IPS-20b (cell line): ENCODE results near the gene CETN3.
"Not testable (repeated sequence)": the region's sequence is repeated elsewhere in the genome, so short reads cannot be mapped to it uniquely, and the experiment has no call there.

Experiments
- H3K27ac ChIP-seq: one replicate; pipeline ENCODE4 v1.5.1; 2013; ENCODE audit warnings: low read length
- H3K27me3 ChIP-seq: 2 replicates; pipeline ENCODE4 v1.6.1; 2013; ENCODE audit warnings: mild to moderate bottlenecking, low read length, inconsistent platforms; ENCODE audit not compliant: insufficient read depth
- H3K36me3 ChIP-seq: 2 replicates; pipeline ENCODE4 v1.6.1; 2013; ENCODE audit warnings: low read depth, mild to moderate bottlenecking, inconsistent platforms, low read length, moderate library complexity; ENCODE audit not compliant: insufficient read depth
- H3K4me1 ChIP-seq: 2 replicates; pipeline ENCODE4 v1.6.1; 2013; ENCODE audit warnings: mild to moderate bottlenecking, control low read depth, inconsistent platforms, low read length, moderate library complexity; ENCODE audit not compliant: insufficient read depth
- H3K4me3 ChIP-seq: 2 replicates; pipeline ENCODE4 v1.5.1; 2013; ENCODE audit warnings: mild to moderate bottlenecking, low read length, inconsistent platforms
- H3K9ac ChIP-seq: 2 replicates; pipeline ENCODE4 v1.6.1; 2013; ENCODE audit warnings: low read depth, mild to moderate bottlenecking, inconsistent platforms, low read length, moderate library complexity
- H3K9me3 ChIP-seq: 2 replicates; pipeline ENCODE4 v1.6.1; 2013; ENCODE audit warnings: mild to moderate bottlenecking, low read depth, low read length, inconsistent platforms; ENCODE audit not compliant: insufficient read depth

The CETN3 gene

DNA sequence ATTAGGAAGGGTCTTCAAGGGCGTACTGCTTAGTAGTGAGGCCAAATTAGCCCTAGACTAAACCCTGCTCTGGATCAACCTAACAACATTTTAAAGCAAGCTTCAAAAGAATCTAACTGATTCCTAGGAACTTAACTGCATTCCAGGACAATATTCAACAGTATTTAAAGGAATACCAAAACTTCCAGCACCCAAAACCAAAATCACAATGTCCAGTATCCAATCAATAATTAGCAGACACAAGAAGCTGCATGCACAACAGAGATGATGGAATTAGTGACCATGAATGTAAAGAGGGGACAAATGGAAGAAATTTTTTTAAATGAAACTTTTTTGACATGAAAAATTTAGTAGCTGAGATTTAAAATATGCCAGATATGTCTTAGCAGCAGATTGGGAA, 53.9 kb downstream of the CETN3 start:
- H3K9me3 ChIP-seq = no peaks in the 10 kb centered on the region
- H3K4me1 ChIP-seq = peaks cover 5% of the 10 kb centered on the region; the same call in 1 of the 2 replicates
- H3K9ac ChIP-seq = no peak overlapping the region
- no peaks in the 10 kb centered on the region for H3K27me3 ChIP-seq
- H3K36me3 ChIP-seq = no peaks in the 10 kb centered on the region
- H3K27ac ChIP-seq = no peak overlapping the region
- H3K4me3 ChIP-seq = no peak overlapping the region

- H3K27ac ChIP-seq = no peak overlapping the region
- H3K4me1 ChIP-seq = no peaks in the 10 kb centered on the region
- no peaks in the 10 kb centered on the region for H3K36me3 ChIP-seq
- no peaks in the 10 kb centered on the region for H3K27me3 ChIP-seq
- no peaks in the 10 kb centered on the region for H3K9me3 ChIP-seq
- no peak overlapping the region for H3K9ac ChIP-seq
- H3K4me3 ChIP-seq = no peak overlapping the region
Observed at GRCh38 chr5:90353254-90353653, 56.3 kb downstream of the CETN3 start.

GRCh38 chr5:90351101-90351500, 58.5 kb downstream of the CETN3 start:
- Histone ChIP-seq H3K4me3 (no peak overlapping the region), H3K9ac (no peak overlapping the region), H3K36me3 (no peaks in the 10 kb centered on the region), H3K27ac (no peak overlapping the region), H3K9me3 (no peaks in the 10 kb centered on the region), H3K27me3 (no peaks in the 10 kb centered on the region), H3K4me1 (no peaks in the 10 kb centered on the region)

- H3K27me3 ChIP-seq = no peaks in the 10 kb centered on the region
- H3K4me3 ChIP-seq = no peak overlapping the region
- no peaks in the 10 kb centered on the region for H3K4me1 ChIP-seq
- no peak overlapping the region for H3K9ac ChIP-seq
- no peak overlapping the region for H3K27ac ChIP-seq
- H3K36me3 ChIP-seq = no peaks in the 10 kb centered on the region
- no peaks in the 10 kb centered on the region for H3K9me3 ChIP-seq
Observed at GRCh38 chr5:90347462-90347861, 62.1 kb downstream of the CETN3 start.

DNA sequence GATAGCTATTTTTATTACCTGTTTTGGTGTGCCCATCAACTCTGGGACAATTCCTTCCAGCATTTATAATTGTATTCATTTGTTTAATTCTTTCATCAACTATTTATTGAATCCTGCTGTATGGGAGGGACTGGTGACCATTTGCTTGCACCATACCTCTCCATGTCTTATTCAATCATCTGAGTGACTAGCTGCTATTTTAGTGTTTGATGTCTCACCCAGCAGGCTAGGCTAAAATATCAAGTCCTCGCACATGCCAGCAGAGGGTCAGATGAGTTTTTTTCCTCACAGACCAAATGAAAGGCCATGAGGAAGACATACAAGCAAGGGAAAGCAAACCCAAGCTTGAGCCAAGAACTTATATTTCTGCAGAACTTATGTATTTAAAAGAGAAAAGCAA, 63.9 kb downstream of the CETN3 start:
- H3K4me1 ChIP-seq = no peaks in the 10 kb centered on the region
- H3K9ac ChIP-seq = no peak overlapping the region
- no peaks in the 10 kb centered on the region for H3K27me3 ChIP-seq
- no peak overlapping the region for H3K4me3 ChIP-seq
- H3K36me3 ChIP-seq = no peaks in the 10 kb centered on the region
- H3K9me3 ChIP-seq = no peaks in the 10 kb centered on the region
- no peak overlapping the region for H3K27ac ChIP-seq

DNA sequence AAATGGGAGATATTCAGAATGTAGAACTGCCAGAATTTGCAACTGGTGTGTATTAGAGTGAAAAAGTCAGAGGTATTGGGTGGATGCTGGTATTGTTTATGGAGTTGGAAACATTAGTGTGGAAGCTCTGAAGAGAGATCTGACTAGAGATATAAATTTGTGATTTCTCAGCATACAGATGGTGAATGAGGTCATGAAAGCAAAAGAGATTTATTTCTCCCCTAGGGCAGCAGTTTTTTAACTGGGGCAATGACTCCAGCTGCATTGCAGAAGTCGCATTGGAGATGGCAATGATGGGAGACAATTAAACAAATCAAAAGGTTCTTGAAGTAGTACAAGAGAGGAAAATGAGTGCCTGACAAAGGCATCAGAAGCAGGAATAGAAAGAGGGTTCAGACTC, 64.9 kb downstream of the CETN3 start:
- no peaks in the 10 kb centered on the region for H3K4me1 ChIP-seq
- H3K4me3 ChIP-seq = no peak overlapping the region
- no peaks in the 10 kb centered on the region for H3K36me3 ChIP-seq
- no peaks in the 10 kb centered on the region for H3K27me3 ChIP-seq
- no peaks in the 10 kb centered on the region for H3K9me3 ChIP-seq
- no peak overlapping the region for H3K27ac ChIP-seq
- no peak overlapping the region for H3K9ac ChIP-seq

- H3K9ac ChIP-seq, H3K27me3 ChIP-seq, H3K27ac ChIP-seq, H3K9me3 ChIP-seq, H3K4me3 ChIP-seq, H3K4me1 ChIP-seq, H3K36me3 ChIP-seq: not testable (repeated sequence)
Observed at GRCh38 chr5:90343731-90344130, 65.8 kb downstream of the CETN3 start.

DNA sequence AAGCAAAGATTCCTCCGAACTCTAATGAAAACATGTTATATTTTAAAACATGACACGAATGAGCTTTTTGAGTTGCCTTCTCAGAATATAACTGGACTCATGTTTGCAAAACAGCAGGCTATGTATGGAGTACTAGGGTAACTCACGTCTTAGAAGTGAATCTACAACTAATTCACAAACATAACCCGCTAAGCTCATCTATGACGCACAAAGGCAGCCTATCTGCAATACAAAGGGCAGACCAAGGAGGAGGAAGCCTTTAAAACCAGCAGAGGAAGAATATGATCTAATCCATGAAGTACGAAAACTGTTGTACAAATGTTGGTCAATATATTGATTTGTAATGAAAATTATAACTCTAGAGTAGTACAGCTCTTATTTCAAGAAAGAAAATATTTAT, 67.0 kb downstream of the CETN3 start:
- no peak overlapping the region for H3K27ac ChIP-seq
- H3K4me3 ChIP-seq = no peak overlapping the region
- no peaks in the 10 kb centered on the region for H3K27me3 ChIP-seq
- no peaks in the 10 kb centered on the region for H3K36me3 ChIP-seq
- H3K9ac ChIP-seq = no peak overlapping the region
- no peaks in the 10 kb centered on the region for H3K9me3 ChIP-seq
- H3K4me1 ChIP-seq = no peaks in the 10 kb centered on the region
